ENCODE measurements around the gene FXYD1. TPM values are rescaled to one million over a fixed set of nuclear protein-coding genes. Genes with fewer than 3 reads are reported as not detected.

FXYD1 gene
- total RNA-seq, 1 donor from 2014 or later = 0.52 TPM

DNA sequence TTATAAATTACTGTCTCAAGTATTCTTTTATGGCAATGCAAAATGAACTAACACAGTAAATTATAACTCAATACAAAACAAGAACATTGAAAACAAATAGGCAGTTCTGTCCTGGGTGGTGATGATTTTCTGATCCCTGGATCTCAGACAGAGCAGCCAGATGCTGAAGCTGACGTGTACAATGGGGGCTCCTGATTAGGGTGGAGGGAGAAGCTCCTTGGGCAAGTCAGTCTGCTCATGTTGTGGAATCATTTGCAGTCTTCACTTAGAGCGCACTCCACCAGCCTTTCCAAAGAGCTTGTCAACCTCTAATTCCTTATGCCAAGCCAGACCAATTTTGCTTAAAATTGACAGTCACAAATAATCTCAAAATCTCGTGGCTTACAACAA lies 37.6 kb downstream of the FXYD1 start:
- Mint-ChIP-seq H3K9me3 (ENCODE audit: unreplicated experiment) (peaks cover 2% of the 10 kb centered on the region), H3K27me3 (ENCODE audit: low read depth, unreplicated experiment) (peaks cover 8% of the 10 kb centered on the region), H3K27ac (ENCODE audit: unreplicated experiment) (no peak overlapping the region), H3K4me1 (ENCODE audit: low read depth, unreplicated experiment) (peaks cover 5% of the 10 kb centered on the region), H3K4me3 (ENCODE audit: unreplicated experiment) (no peak overlapping the region), H3K36me3 (ENCODE audit: low read depth, unreplicated experiment) (peaks cover 3% of the 10 kb centered on the region)
- H3K79me2 ChIP-seq (ENCODE audit: insufficient read depth, low read length) = no peaks in the 10 kb centered on the region
- H3K27me3 ChIP-seq (ENCODE audit: insufficient read depth, low read length) = no peaks in the 10 kb centered on the region
- no peak overlapping the region for H3K9ac ChIP-seq (ENCODE audit: low read length)
- no peak overlapping the region for H2AFZ ChIP-seq (ENCODE audit: low read depth, low read length)
- no peaks in the 10 kb centered on the region for H3K4me1 ChIP-seq (ENCODE audit: insufficient read depth, low read length)
- H3K9me3 ChIP-seq (ENCODE audit: insufficient read depth, low read depth, low read length) = no peaks in the 10 kb centered on the region
- H3K4me2 ChIP-seq (ENCODE audit: low read length) = no peak overlapping the region
- H4K20me1 ChIP-seq (ENCODE audit: insufficient read depth, low read length) = no peaks in the 10 kb centered on the region
- H3K36me3 ChIP-seq (ENCODE audit: insufficient read depth, low read length) = no peaks in the 10 kb centered on the region
- TF ChIP-seq EZH2 (IDR thresholded peaks at IDR 0.05; ENCODE audit: insufficient read depth, low read length) (no peak), CTCF (IDR thresholded peaks at IDR 0.05; ENCODE audit: insufficient read depth, low read depth, low read length) (no peak)
- no peak overlapping the region for H3K27ac ChIP-seq (ENCODE audit: low read depth, low read length)
- no peak overlapping the region for H3K4me3 ChIP-seq (ENCODE audit: insufficient read depth, low read depth, low read length)
- FAIRE-seq (no peak), DNase-seq (ENCODE audit: low read depth) (no peak)

GRCh38 chr19:35177377-35178274 lies 39.0 kb downstream of the FXYD1 start:
- no peaks in the 10 kb centered on the region for H3K36me3 ChIP-seq (ENCODE audit: insufficient read depth, low read length)
- H3K9me3 ChIP-seq (ENCODE audit: insufficient read depth, low read depth, low read length) = no peaks in the 10 kb centered on the region
- peaks cover 2% of the 10 kb centered on the region for H3K9me3 Mint-ChIP-seq (ENCODE audit: unreplicated experiment)
- no peak overlapping the region for H2AFZ ChIP-seq (ENCODE audit: low read depth, low read length)
- no peaks in the 10 kb centered on the region for H3K79me2 ChIP-seq (ENCODE audit: insufficient read depth, low read length)
- no peak overlapping the region for H3K27ac Mint-ChIP-seq (ENCODE audit: unreplicated experiment)
- H3K9ac ChIP-seq (ENCODE audit: low read length) = no peak overlapping the region
- no peak overlapping the region for H3K27ac ChIP-seq (ENCODE audit: low read depth, low read length)
- peaks cover 5% of the 10 kb centered on the region for H3K4me1 Mint-ChIP-seq (ENCODE audit: low read depth, unreplicated experiment)
- no peak overlapping the region for H3K4me2 ChIP-seq (ENCODE audit: low read length)
- DNase-seq (ENCODE audit: low read depth) = no peak
- peaks cover 11% of the 10 kb centered on the region for H3K27me3 Mint-ChIP-seq (ENCODE audit: low read depth, unreplicated experiment)
- TF ChIP-seq EZH2 (IDR thresholded peaks at IDR 0.05; ENCODE audit: insufficient read depth, low read length) (no peak), CTCF (IDR thresholded peaks at IDR 0.05; ENCODE audit: insufficient read depth, low read depth, low read length) (no peak)
- H3K4me3 Mint-ChIP-seq (ENCODE audit: unreplicated experiment) = no peak overlapping the region
- no peak for FAIRE-seq
- H3K4me1 ChIP-seq (ENCODE audit: insufficient read depth, low read length) = no peaks in the 10 kb centered on the region
- H4K20me1 ChIP-seq (ENCODE audit: insufficient read depth, low read length) = no peaks in the 10 kb centered on the region
- peaks cover 3% of the 10 kb centered on the region for H3K36me3 Mint-ChIP-seq (ENCODE audit: low read depth, unreplicated experiment)
- no peak overlapping the region for H3K4me3 ChIP-seq (ENCODE audit: insufficient read depth, low read depth, low read length)
- no peaks in the 10 kb centered on the region for H3K27me3 ChIP-seq (ENCODE audit: insufficient read depth, low read length)

DNA sequence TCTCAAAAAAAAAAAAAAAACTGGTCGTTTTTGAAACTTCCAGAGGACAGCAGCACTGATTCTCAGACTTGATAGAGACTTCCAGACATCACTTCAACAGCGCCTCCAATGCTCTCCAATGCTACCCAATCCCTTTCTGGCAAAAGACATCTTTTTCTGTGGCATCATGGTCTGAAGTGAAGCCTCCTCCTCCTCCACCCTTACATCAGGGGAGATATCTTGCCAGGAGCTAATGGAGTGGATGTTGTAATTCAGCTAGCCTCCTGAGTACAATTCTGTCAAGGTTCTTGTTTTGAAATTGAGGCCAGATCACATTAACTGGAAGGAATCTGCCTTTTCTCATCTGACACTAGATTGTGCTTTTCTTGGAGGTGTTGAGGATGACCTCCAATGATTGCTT lies 40.1 kb downstream of the FXYD1 start:
- peaks cover under 1% of the 10 kb centered on the region for H3K36me3 Mint-ChIP-seq (ENCODE audit: low read depth, unreplicated experiment)
- Histone ChIP-seq H3K9ac (ENCODE audit: low read length) (no peak overlapping the region), H3K36me3 (ENCODE audit: insufficient read depth, low read length) (no peaks in the 10 kb centered on the region), H3K4me2 (ENCODE audit: low read length) (no peak overlapping the region), H3K79me2 (ENCODE audit: insufficient read depth, low read length) (no peaks in the 10 kb centered on the region), H3K9me3 (ENCODE audit: insufficient read depth, low read depth, low read length) (no peaks in the 10 kb centered on the region), H2AFZ (ENCODE audit: low read depth, low read length) (no peak overlapping the region), H3K4me3 (ENCODE audit: insufficient read depth, low read depth, low read length) (no peak overlapping the region), H3K27me3 (ENCODE audit: insufficient read depth, low read length) (no peaks in the 10 kb centered on the region), H3K27ac (ENCODE audit: low read depth, low read length) (no peak overlapping the region), H4K20me1 (ENCODE audit: insufficient read depth, low read length) (no peaks in the 10 kb centered on the region), H3K4me1 (ENCODE audit: insufficient read depth, low read length) (no peaks in the 10 kb centered on the region)
- peaks cover 4% of the 10 kb centered on the region for H3K9me3 Mint-ChIP-seq (ENCODE audit: unreplicated experiment)
- H3K4me1 Mint-ChIP-seq (ENCODE audit: low read depth, unreplicated experiment) = peaks cover 5% of the 10 kb centered on the region
- no peak for FAIRE-seq
- H3K27me3 Mint-ChIP-seq (ENCODE audit: low read depth, unreplicated experiment) = peaks cover 11% of the 10 kb centered on the region
- H3K27ac Mint-ChIP-seq (ENCODE audit: unreplicated experiment) = no peak overlapping the region
- DNase-seq (ENCODE audit: low read depth) = no peak
- TF ChIP-seq CTCF (IDR thresholded peaks at IDR 0.05; ENCODE audit: insufficient read depth, low read depth, low read length) (no peak), EZH2 (IDR thresholded peaks at IDR 0.05; ENCODE audit: insufficient read depth, low read length) (no peak)
- H3K4me3 Mint-ChIP-seq (ENCODE audit: unreplicated experiment) = no peak overlapping the region
